Measurements from ENCODE around the gene ETHE1.
"Not testable (repeated sequence)": the region's sequence is repeated elsewhere in the genome, so short reads cannot be mapped to it uniquely, and the experiment has no call there.

The ETHE1 gene

DNA sequence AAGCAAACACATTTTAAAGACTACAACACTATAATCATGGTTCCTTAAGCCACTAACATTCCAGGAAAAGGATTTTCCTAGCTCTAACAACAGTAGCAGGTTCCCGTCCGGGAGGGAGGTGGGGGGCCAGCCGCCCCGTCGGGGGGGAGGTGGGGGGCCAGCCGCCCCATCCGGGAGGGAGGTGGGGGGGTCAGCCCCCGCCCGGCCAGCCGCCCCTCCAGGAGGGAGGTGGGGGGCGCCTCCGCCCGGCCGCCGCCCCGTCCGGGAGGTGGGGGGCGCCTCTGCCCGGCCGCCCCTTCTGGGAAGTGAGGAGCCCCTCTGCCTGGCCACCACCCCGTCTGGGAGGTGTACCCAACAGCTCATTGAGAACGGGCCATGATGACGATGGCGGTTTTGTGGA, 20.9 kb upstream of the ETHE1 start:
- not testable (repeated sequence) for H3K4me1 ChIP-seq (ENCODE audit: control insufficient read depth, insufficient read depth, low read length); H3K4me3 ChIP-seq (ENCODE audit: low read length); H3K9ac ChIP-seq (ENCODE audit: low read depth, low read length); H3K27me3 ChIP-seq (ENCODE audit: control insufficient read depth, insufficient read depth, low read length); H3K4me2 ChIP-seq (ENCODE audit: low read length); H3K9me3 ChIP-seq (replicated peaks; ENCODE audit: low read length)
- peaks cover 24% of the 10 kb centered on the region for H3K36me3 ChIP-seq (ENCODE audit: insufficient read depth, low read length)

GRCh38 chr19:43546581-43546980, 19.6 kb upstream of the ETHE1 start:
- H3K27me3 ChIP-seq (ENCODE audit: control insufficient read depth, insufficient read depth, low read length): no peaks in the 10 kb centered on the region
- H3K9me3 ChIP-seq (replicated peaks; ENCODE audit: low read length): no peaks in the 10 kb centered on the region
- H3K4me1 ChIP-seq (ENCODE audit: control insufficient read depth, insufficient read depth, low read length): no peaks in the 10 kb centered on the region
- peaks cover 27% of the 10 kb centered on the region for H3K36me3 ChIP-seq (ENCODE audit: insufficient read depth, low read length)
- H3K4me2 ChIP-seq (ENCODE audit: low read length): no peak overlapping the region
- H3K9ac ChIP-seq (ENCODE audit: low read depth, low read length): no peak overlapping the region
- no peak overlapping the region for H3K4me3 ChIP-seq (ENCODE audit: low read length)

DNA sequence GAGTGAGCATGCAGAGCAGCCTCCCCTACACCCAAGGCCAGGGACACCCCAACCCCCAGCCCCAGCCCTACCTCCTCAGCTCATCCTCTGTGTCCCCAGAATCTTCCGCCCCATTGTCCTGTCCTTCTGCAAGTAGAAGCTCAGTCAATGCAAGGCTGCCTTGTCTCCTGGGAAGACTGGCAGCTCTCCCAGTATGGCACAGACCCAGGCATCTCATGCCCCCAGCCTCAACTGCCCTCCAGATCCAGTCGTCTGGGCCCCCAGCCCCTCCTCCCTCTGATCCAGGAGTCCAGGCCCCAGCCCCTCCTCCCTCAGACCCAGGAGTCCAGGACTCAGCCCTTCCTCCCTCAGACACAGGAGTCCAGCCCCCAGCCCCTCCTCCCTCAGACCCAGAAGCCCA, 19.0 kb upstream of the ETHE1 start:
- peaks cover 25% of the 10 kb centered on the region for H3K36me3 ChIP-seq (ENCODE audit: insufficient read depth, low read length)
- H3K4me3 ChIP-seq (ENCODE audit: low read length): no peak overlapping the region
- no peaks in the 10 kb centered on the region for H3K9me3 ChIP-seq (replicated peaks; ENCODE audit: low read length)
- no peaks in the 10 kb centered on the region for H3K27me3 ChIP-seq (ENCODE audit: control insufficient read depth, insufficient read depth, low read length)
- no peak overlapping the region for H3K9ac ChIP-seq (ENCODE audit: low read depth, low read length)
- H3K4me2 ChIP-seq (ENCODE audit: low read length): no peak overlapping the region
- H3K4me1 ChIP-seq (ENCODE audit: control insufficient read depth, insufficient read depth, low read length): no peaks in the 10 kb centered on the region

DNA sequence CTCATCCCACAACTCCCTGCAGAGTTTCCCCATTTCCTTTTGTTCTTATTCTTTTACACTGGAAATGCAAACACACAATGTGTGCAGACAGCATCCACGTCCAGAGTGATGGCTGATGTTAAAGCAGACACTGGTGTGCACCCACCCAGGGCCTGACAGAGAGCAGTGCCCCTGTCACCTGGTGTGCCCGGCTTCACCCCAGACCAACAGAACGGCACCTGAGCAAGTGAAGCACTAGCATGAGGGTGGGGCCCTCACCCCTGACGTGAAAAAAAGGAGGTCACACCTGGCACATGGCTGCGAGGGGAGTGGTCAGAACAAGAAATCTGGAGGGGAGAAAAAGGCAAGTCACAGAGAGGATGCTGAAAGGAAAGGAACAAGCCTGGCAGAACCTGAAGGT, 18.3 kb upstream of the ETHE1 start:
- Histone ChIP-seq H3K9ac (ENCODE audit: low read depth, low read length) (no peak overlapping the region), H3K4me2 (ENCODE audit: low read length) (no peak overlapping the region), H3K4me3 (ENCODE audit: low read length) (no peak overlapping the region), H3K27me3 (ENCODE audit: control insufficient read depth, insufficient read depth, low read length) (no peaks in the 10 kb centered on the region), H3K9me3 (replicated peaks; ENCODE audit: low read length) (no peaks in the 10 kb centered on the region), H3K36me3 (ENCODE audit: insufficient read depth, low read length) (peaks cover 25% of the 10 kb centered on the region), H3K4me1 (ENCODE audit: control insufficient read depth, insufficient read depth, low read length) (no peaks in the 10 kb centered on the region)

DNA sequence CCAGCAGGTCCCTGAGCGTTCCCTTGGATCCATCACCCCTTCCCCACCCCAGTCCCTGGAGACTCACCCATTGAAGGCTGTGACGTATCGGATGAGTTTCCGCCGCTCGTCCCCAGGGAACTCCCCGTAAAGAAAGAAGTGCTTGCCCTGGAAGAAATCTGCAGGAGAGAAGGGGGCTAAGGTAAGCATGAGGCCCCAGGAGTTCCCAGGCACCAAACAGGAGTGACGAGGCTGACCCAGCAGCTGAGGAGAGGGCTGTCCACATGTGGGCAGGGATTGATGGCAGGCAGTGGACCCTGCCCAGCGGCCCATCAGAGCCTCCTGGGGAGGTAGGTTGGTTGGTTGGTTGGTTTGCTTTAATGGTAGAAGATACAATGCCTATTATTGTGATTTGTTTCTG, 17.1 kb upstream of the ETHE1 start:
- Histone ChIP-seq H3K9me3 (replicated peaks; ENCODE audit: low read length) (no peaks in the 10 kb centered on the region), H3K4me1 (ENCODE audit: control insufficient read depth, insufficient read depth, low read length) (no peaks in the 10 kb centered on the region), H3K36me3 (ENCODE audit: insufficient read depth, low read length) (peaks cover 30% of the 10 kb centered on the region), H3K4me3 (ENCODE audit: low read length) (no peak overlapping the region), H3K9ac (ENCODE audit: low read depth, low read length) (no peak overlapping the region), H3K27me3 (ENCODE audit: control insufficient read depth, insufficient read depth, low read length) (no peaks in the 10 kb centered on the region), H3K4me2 (ENCODE audit: low read length) (no peak overlapping the region)

- no peaks in the 10 kb centered on the region for H3K9me3 ChIP-seq (replicated peaks; ENCODE audit: low read length)
- H3K27me3 ChIP-seq (ENCODE audit: control insufficient read depth, insufficient read depth, low read length): no peaks in the 10 kb centered on the region
- H3K4me1 ChIP-seq (ENCODE audit: control insufficient read depth, insufficient read depth, low read length): no peaks in the 10 kb centered on the region
- H3K4me2 ChIP-seq (ENCODE audit: low read length): no peak overlapping the region
- H3K9ac ChIP-seq (ENCODE audit: low read depth, low read length): no peak overlapping the region
- peaks cover 43% of the 10 kb centered on the region for H3K36me3 ChIP-seq (ENCODE audit: insufficient read depth, low read length)
- no peak overlapping the region for H3K4me3 ChIP-seq (ENCODE audit: low read length)
Measured at GRCh38 chr19:43541920-43542650, 15.1 kb upstream of the ETHE1 start.

DNA sequence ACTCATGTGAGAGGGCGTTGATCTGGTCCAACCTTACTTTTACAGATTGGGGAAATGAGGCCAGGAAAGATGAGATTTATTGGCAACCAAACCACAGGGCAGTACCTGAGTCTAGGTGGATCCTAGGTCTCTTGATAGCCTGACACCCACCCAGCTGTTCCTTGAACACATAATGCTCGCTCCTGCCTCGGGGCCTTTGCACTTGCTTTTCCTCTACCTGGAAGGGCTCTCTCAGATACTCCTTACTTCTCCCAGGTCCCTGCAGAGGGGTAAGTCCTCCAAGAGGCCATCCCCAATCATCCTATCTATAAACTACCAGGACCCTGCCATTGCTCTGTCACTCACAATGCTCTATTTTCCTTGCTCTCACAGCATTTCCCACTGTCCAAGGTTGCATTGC, 13.4 kb upstream of the ETHE1 start:
- H3K36me3 ChIP-seq (ENCODE audit: insufficient read depth, low read length): peaks cover 43% of the 10 kb centered on the region
- H3K4me3 ChIP-seq (ENCODE audit: low read length): no peak overlapping the region
- no peaks in the 10 kb centered on the region for H3K4me1 ChIP-seq (ENCODE audit: control insufficient read depth, insufficient read depth, low read length)
- H3K4me2 ChIP-seq (ENCODE audit: low read length): no peak overlapping the region
- H3K9me3 ChIP-seq (replicated peaks; ENCODE audit: low read length): no peaks in the 10 kb centered on the region
- H3K9ac ChIP-seq (ENCODE audit: low read depth, low read length): no peak overlapping the region
- H3K27me3 ChIP-seq (ENCODE audit: control insufficient read depth, insufficient read depth, low read length): no peaks in the 10 kb centered on the region

GRCh38 chr19:43538922-43539321, 11.9 kb upstream of the ETHE1 start:
- Histone ChIP-seq H3K4me1 (ENCODE audit: control insufficient read depth, insufficient read depth, low read length) (peaks cover 5% of the 10 kb centered on the region), H3K9me3 (replicated peaks; ENCODE audit: low read length) (no peaks in the 10 kb centered on the region), H3K4me2 (ENCODE audit: low read length) (no peak overlapping the region), H3K27me3 (ENCODE audit: control insufficient read depth, insufficient read depth, low read length) (no peaks in the 10 kb centered on the region), H3K36me3 (ENCODE audit: insufficient read depth, low read length) (peaks cover 43% of the 10 kb centered on the region), H3K9ac (ENCODE audit: low read depth, low read length) (no peak overlapping the region), H3K4me3 (ENCODE audit: low read length) (no peak overlapping the region)

GRCh38 chr19:43534816-43535761, 8.1 kb upstream of the ETHE1 start:
- peak overlapping the region; percentile 92 for H3K4me2 ChIP-seq (ENCODE audit: low read length)
- peaks cover 21% of the 10 kb centered on the region for H3K4me1 ChIP-seq (ENCODE audit: control insufficient read depth, insufficient read depth, low read length)
- H3K9ac ChIP-seq (ENCODE audit: low read depth, low read length): no peak overlapping the region
- H3K9me3 ChIP-seq (replicated peaks; ENCODE audit: low read length): no peaks in the 10 kb centered on the region
- no peak overlapping the region for H3K4me3 ChIP-seq (ENCODE audit: low read length)
- H3K36me3 ChIP-seq (ENCODE audit: insufficient read depth, low read length): peaks cover 17% of the 10 kb centered on the region
- H3K27me3 ChIP-seq (ENCODE audit: control insufficient read depth, insufficient read depth, low read length): no peaks in the 10 kb centered on the region

DNA sequence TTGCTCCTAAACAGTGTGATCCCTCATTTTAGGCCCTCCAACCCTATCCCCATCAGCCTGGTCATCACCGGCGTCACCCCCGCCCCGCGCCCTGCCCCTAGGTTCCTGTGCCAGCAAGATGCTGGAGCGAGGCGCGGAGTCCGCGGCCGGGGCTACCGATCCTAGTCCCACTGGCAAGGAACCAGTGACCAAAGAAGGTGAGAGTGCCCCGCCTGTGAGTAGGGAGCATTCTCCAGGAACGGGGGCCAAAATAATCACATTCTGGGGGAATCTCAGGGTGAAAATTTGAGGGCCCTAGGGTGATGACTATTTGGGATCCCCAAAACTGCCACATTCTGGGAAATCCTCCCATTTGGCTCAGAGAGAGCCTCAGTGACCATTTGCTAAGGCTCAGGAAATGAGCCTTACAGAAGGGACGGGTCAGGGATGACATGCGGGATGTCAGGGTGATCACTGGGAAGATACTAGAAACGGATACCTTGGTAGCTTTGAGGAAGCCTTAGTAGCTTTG, 7.4 kb upstream of the ETHE1 start:
- H3K36me3 ChIP-seq (ENCODE audit: insufficient read depth, low read length): peaks cover 15% of the 10 kb centered on the region
- H3K4me1 ChIP-seq (ENCODE audit: control insufficient read depth, insufficient read depth, low read length): peaks cover 25% of the 10 kb centered on the region
- no peaks in the 10 kb centered on the region for H3K9me3 ChIP-seq (replicated peaks; ENCODE audit: low read length)
- H3K9ac ChIP-seq (ENCODE audit: low read depth, low read length): no peak overlapping the region
- H3K27me3 ChIP-seq (ENCODE audit: control insufficient read depth, insufficient read depth, low read length): no peaks in the 10 kb centered on the region
- peak overlapping the region; percentile 54 for H3K4me3 ChIP-seq (ENCODE audit: low read length)
- peak overlapping the region; percentile 92 for H3K4me2 ChIP-seq (ENCODE audit: low read length)

DNA sequence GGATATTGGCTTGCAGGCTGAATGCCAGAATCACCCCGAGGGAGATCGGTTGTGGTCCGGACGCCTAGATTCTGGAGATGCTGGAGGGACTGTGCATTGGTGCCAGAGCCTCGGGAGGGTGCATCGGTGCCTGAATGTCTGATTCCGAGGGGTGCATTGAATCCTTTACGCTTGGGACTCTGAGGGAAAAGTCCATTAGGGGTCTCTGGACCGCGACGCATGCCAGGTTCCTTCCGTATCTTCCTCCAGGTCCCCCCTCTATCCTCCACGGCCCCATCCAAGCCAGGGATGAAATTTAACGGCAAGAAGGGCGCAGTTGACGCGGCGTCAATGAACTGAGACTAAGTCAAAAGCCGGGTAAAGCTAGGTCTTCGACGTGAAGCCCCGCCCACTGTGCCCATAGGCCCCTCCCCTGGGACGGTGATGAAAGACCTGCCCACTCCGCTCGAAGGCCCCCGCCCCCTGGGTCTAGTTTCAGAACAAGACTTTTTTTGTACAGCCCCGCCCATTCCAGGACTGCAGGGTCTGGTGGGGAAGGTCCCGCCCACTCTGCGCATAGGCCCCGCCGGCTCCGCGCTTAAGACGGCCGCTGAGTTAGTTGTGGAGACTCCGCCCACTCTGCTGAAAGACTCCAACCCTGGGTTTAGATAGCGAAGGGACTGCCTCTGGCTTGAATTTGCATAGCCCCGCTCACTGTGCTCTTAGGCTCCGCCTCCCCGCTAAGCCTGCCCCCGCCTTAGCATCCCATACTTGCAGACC, 6.7 kb upstream of the ETHE1 start:
- H3K4me3 ChIP-seq (ENCODE audit: low read length): peak overlapping the region; percentile 76
- no peaks in the 10 kb centered on the region for H3K9me3 ChIP-seq (replicated peaks; ENCODE audit: low read length)
- no peaks in the 10 kb centered on the region for H3K27me3 ChIP-seq (ENCODE audit: control insufficient read depth, insufficient read depth, low read length)
- peaks cover 25% of the 10 kb centered on the region for H3K4me1 ChIP-seq (ENCODE audit: control insufficient read depth, insufficient read depth, low read length)
- H3K9ac ChIP-seq (ENCODE audit: low read depth, low read length): peak overlapping the region; percentile 69
- peaks cover 9% of the 10 kb centered on the region for H3K36me3 ChIP-seq (ENCODE audit: insufficient read depth, low read length)
- H3K4me2 ChIP-seq (ENCODE audit: low read length): peak overlapping the region; percentile 92

Measured in skeletal muscle satellite cell (primary cell).